Activated naive CD4-positive, alpha-beta T cell treated with anti-CD3 and anti-CD28 coated beads for 36 hours (primary cell): ENCODE measurements around the gene FLNC. TPM values are rescaled to one million over a fixed set of nuclear protein-coding genes. Genes with fewer than 3 reads are reported as not detected.

Experiments
- CTCF ChIA-PET: fragments of 350-600 bp; sonication (Branson Sonifier 250); formaldehyde crosslinking; loops from one replicate; lab custom pipeline; 2021; ENCODE audit warnings: antibody characterized with exemption; lab: Charles Lee
- DNase-seq: peaks from one replicate; pipeline ENCODE4 v3.0.0-alpha.2; 2020
- H3K27ac Mint-ChIP-seq: one replicate; pipeline ENCODE4 v1.8.0; 2021; ENCODE audit warnings: mild to moderate bottlenecking, mixed read lengths
- H3K27me3 Mint-ChIP-seq: one replicate; pipeline ENCODE4 v1.8.0; 2021; ENCODE audit warnings: low read depth, mixed read lengths
- H3K36me3 Mint-ChIP-seq: one replicate; pipeline ENCODE4 v1.8.0; 2021; ENCODE audit warnings: low read depth, mixed read lengths
- H3K4me1 Mint-ChIP-seq: one replicate; pipeline ENCODE4 v1.8.0; 2021; ENCODE audit warnings: low read depth, mixed read lengths
- H3K4me3 Mint-ChIP-seq: one replicate; pipeline ENCODE4 v1.8.0; 2021; ENCODE audit warnings: mild to moderate bottlenecking, moderate library complexity, mixed read lengths
- H3K9me3 Mint-ChIP-seq: one replicate; pipeline ENCODE4 v1.8.0; 2021; ENCODE audit warnings: mixed read lengths
- intact Hi-C: fragments of 100-400 bp; cut with micrococcal nuclease; formaldehyde crosslinking; loops from one replicate; pipeline ENCODE4 v1.15.1; 2023
- total RNA-seq, 2 experiments: library from RNA; stranded (reverse); gene quantifications; one replicate each; pipeline ENCODE4 v1.2.3, GENCODE V29; 2021

Gene FLNC
- total RNA-seq, 2 experiments from 2014 or later, result 0.02 to 0.05 TPM

DNA sequence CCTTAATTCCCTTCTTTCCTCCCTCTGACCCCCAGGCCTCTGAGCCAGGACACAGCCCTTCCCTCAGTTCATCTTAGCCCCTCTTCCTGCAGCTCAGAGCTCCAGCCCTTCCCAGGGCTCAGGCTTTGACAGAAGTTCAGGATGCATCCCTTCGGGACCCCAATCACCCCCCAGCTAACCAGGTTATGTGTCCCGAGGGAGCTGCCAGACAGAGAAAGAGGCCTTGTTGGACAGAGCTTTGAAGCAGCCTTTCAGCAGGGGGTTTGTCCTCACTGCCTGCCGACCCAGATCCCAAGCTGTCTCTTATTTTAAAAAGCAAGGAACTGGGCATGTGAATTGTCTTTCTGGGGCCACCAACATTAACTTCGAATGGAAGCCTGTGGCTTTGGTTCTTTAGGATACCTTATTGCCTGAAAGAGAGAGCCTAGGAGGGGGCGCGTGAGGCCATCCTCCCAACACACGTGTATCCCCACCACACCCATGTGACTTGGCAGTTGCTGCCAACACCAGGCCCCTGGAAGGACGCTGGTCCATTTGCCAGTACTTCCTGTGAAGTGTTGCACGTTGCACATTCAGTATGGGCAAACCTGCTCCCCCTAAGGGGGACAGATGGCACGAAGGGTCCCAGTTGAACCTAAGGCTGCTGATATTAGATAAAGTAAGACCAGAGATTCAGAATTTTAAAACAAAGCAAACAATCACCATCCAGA lies 37.6 kb upstream of the FLNC start:
- Mint-ChIP-seq H3K27ac (no peak overlapping the region), H3K9me3 (no peaks in the 10 kb centered on the region), H3K4me1 (peaks cover 3% of the 10 kb centered on the region)

DNA sequence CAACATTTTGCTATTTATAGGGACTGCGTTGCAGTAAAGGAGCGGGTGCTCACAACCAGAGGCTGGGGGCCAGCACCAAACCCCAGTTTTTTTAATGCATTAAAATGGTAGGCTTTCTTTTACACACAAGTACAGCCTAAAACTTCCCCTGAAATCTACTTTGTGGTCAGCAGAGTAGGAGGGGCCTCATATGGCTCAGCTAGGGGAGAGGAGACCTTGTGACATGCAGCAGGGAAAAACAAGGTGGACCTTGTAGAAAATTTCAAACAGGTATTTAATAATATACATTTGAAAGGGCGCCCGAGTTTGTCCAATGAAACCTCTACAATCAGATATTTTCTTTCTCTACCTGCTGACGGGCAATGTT lies 37.0 kb upstream of the FLNC start:
- Mint-ChIP-seq H3K27me3 (peaks cover 3% of the 10 kb centered on the region), H3K4me3 (no peak overlapping the region), H3K36me3 (no peaks in the 10 kb centered on the region), H3K27ac (no peak overlapping the region), H3K4me1 (peaks cover 3% of the 10 kb centered on the region), H3K9me3 (no peaks in the 10 kb centered on the region)
- intact Hi-C loops, result loop anchor here (5.0 kb wide), 2 partner anchors 299 to 419 kb away; no protein-coding TSS in a partner anchor
- DNase-seq, result no peak
- CTCF ChIA-PET, result interaction anchor here (0.9 to 1.4 kb wide), 2 partner anchors 88 to 93 kb away, joined by 3 read pairs; no protein-coding TSS in a partner anchor

More for the DNA sequence above, 37.6 kb upstream of the FLNC start:
- no peaks in the 10 kb centered on the region for H3K36me3 Mint-ChIP-seq
- intact Hi-C loops, result loop anchor here (5.0 kb wide), 2 partner anchors 300 to 420 kb away; no protein-coding TSS in a partner anchor
- no peak for DNase-seq
- peak overlapping the region; percentile 36 for H3K4me3 Mint-ChIP-seq
- CTCF ChIA-PET, result interaction anchor here (0.9 kb wide), 2 partner anchors 39 to 89 kb away, joined by 3 read pairs; no protein-coding TSS in a partner anchor
- H3K27me3 Mint-ChIP-seq, result peaks cover 3% of the 10 kb centered on the region

DNA sequence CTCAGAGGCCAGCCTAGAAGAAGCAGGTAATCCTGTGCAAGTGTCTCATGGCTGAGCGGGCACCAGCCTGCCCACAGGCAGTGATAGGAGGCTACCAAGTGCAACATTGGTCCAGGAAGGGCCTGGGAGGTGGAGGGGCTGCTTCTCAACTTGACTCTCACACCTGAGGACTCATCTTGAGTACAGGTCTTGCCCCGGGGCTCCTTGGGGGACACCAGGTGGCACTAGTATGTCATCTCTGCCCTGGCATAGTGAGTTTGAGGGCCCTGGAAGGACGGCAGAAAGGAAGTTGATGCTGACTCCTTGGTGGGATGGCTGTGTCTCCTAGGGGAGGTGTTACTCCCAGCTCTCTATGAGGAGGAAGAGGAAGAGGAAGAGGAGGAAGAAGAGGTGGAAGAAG lies 36.2 kb upstream of the FLNC start:
- intact Hi-C loops, result loop anchor here (1.0 to 5.0 kb wide), 4 partner anchors 89 to 418 kb away; no protein-coding TSS in a partner anchor
- no peaks in the 10 kb centered on the region for H3K36me3 Mint-ChIP-seq
- H3K27me3 Mint-ChIP-seq, result peaks cover 3% of the 10 kb centered on the region
- peaks cover 3% of the 10 kb centered on the region for H3K4me1 Mint-ChIP-seq
- DNase-seq, result peak; percentile 56
- H3K27ac Mint-ChIP-seq, result no peak overlapping the region
- H3K9me3 Mint-ChIP-seq, result no peaks in the 10 kb centered on the region
- no peak overlapping the region for H3K4me3 Mint-ChIP-seq
- CTCF ChIA-PET, result interaction anchor here (1.1 to 1.4 kb wide), 4 partner anchors 18 to 93 kb away, joined by 3 to 5 read pairs (median 3); no protein-coding TSS in a partner anchor

DNA sequence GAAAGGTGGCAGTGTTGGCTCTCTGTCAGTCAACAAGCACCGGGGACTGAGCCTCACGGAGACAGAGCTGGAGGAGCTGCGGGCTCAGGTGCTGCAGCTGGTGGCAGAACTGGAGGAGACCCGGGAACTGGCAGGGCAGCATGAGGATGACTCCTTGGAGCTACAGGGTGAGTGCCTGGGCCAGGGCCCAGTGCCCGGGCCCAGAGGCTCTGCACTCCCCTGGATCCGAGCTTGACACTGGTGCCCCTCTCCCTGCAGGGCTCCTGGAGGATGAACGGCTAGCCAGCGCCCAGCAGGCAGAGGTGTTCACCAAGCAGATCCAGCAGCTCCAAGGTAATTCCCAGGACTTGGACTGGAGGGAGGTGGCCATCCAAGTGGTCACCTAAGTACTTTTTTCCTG lies 35.8 kb upstream of the FLNC start:
- intact Hi-C loops, result loop anchor here (1.0 to 5.0 kb wide), 4 partner anchors 89 to 418 kb away; no protein-coding TSS in a partner anchor
- Mint-ChIP-seq H3K4me1 (peaks cover 3% of the 10 kb centered on the region), H3K27me3 (peaks cover 3% of the 10 kb centered on the region), H3K36me3 (no peaks in the 10 kb centered on the region), H3K9me3 (no peaks in the 10 kb centered on the region), H3K4me3 (no peak overlapping the region), H3K27ac (no peak overlapping the region)
- CTCF ChIA-PET, result interaction anchor here (0.9 to 1.4 kb wide), 6 partner anchors 17 to 92 kb away, joined by 3 to 5 read pairs (median 3); partner anchors contain the start of gene ATP6V1F
- DNase-seq, result no peak

DNA sequence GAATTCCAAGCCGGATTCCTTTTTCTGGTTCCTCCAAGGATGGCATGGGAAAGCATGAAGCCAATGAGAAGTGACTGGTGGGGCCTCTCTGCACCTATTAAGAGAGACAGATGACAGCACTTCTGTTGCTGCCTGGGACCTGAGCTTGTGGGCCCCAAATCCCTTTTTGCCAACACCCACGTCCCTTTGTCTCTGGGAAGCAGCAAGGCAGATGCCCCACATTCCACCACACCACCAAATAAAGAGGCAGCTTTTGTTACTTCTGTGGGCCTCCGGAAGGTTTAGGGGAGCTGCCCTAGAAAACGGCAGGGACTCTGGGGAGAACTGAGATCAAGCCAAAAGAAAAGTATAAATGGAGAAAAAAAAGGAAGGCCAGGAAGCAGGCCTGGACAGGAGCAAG lies 35.1 kb upstream of the FLNC start:
- Mint-ChIP-seq H3K9me3 (no peaks in the 10 kb centered on the region), H3K27me3 (peaks cover 3% of the 10 kb centered on the region), H3K4me1 (peaks cover 2% of the 10 kb centered on the region), H3K4me3 (no peak overlapping the region), H3K27ac (no peak overlapping the region), H3K36me3 (no peaks in the 10 kb centered on the region)
- intact Hi-C loops, result no loop called here
- no peak for DNase-seq
- CTCF ChIA-PET, result interaction anchor here (0.9 to 1.3 kb wide), 5 partner anchors 16 to 90 kb away, joined by 3 to 5 read pairs (median 3); partner anchors contain the start of gene ATP6V1F

DNA sequence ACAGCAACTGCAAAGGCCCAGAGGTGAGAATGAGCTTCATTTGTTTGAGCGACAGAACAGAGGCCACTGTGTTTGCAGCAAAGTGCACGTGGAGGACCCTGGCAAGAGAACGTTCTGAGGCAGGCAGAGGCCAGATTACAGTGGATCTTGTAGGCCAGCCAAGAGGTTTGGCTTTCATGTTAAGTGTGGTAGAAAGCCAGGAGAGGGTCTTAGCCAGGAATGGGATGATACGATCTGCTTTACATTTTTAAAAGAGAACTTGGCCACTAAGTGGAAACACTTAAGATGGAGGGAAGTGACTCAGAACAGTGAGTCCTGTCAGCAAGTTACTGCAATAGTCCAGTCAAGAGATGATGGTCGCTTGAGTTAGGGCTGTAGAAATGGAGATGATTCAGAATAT lies 33.9 kb upstream of the FLNC start:
- peaks cover under 1% of the 10 kb centered on the region for H3K36me3 Mint-ChIP-seq
- H3K27me3 Mint-ChIP-seq, result no peaks in the 10 kb centered on the region
- no peak for DNase-seq
- no peak overlapping the region for H3K4me3 Mint-ChIP-seq
- H3K27ac Mint-ChIP-seq, result no peak overlapping the region
- H3K9me3 Mint-ChIP-seq, result no peaks in the 10 kb centered on the region
- H3K4me1 Mint-ChIP-seq, result no peaks in the 10 kb centered on the region
- CTCF ChIA-PET, result interaction anchor here (1.3 kb wide), 1 partner anchor 87 kb away, joined by 4 read pairs; no protein-coding TSS in a partner anchor
- intact Hi-C loops, result no loop called here

DNA sequence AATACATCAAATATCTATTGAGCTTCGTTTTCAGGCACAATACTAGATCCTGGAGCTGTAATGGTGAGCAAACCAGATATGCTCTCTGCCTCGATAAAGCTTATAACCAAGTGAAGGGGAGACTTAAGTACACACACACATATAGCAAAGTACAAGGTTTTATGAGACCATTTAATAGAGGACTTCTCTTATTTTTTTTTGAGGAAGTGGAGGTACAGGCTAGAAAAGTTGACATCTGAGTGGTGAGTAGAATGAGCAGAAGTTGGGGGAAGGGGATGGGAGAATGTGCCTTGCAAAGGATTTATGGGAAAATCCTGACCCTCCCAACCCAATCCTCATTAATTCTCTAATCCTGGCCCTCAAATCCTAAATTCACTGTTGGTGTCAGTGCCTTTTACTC lies 30.8 kb upstream of the FLNC start:
- Mint-ChIP-seq H3K36me3 (peaks cover 1% of the 10 kb centered on the region), H3K4me1 (no peaks in the 10 kb centered on the region), H3K9me3 (no peaks in the 10 kb centered on the region), H3K27me3 (no peaks in the 10 kb centered on the region), H3K4me3 (no peak overlapping the region), H3K27ac (no peak overlapping the region)
- intact Hi-C loops, result no loop called here
- no peak for DNase-seq
- CTCF ChIA-PET, result interaction anchor here (0.6 kb wide), 1 partner anchor 542 kb away, joined by 3 read pairs; no protein-coding TSS in a partner anchor

DNA sequence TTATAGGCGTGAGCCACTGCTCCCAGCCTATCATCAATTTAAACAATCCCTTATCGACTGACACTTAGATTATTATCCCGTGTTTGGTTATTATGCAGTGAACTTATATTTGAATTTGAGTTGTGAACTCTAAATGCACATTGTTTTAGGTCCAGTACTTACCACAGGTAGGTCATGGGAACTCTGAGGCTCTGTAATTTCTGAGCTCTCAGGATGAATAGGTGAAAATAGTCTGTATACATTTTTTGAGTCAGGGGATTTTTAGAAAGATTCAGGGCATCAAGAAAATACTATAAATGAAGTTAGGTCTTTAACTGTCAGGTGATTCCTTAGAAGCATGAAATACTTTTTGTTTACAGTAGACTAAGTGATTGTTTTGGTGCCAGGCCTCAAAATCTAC lies 29.6 kb upstream of the FLNC start:
- CTCF ChIA-PET, result interaction anchor here (1.0 kb wide), 1 partner anchor 83 kb away, joined by 3 read pairs; no protein-coding TSS in a partner anchor
- intact Hi-C loops, result no loop called here
- Mint-ChIP-seq H3K36me3 (peaks cover 1% of the 10 kb centered on the region), H3K4me1 (no peaks in the 10 kb centered on the region), H3K4me3 (no peak overlapping the region), H3K27ac (no peak overlapping the region), H3K27me3 (no peaks in the 10 kb centered on the region), H3K9me3 (no peaks in the 10 kb centered on the region)
- no peak for DNase-seq

DNA sequence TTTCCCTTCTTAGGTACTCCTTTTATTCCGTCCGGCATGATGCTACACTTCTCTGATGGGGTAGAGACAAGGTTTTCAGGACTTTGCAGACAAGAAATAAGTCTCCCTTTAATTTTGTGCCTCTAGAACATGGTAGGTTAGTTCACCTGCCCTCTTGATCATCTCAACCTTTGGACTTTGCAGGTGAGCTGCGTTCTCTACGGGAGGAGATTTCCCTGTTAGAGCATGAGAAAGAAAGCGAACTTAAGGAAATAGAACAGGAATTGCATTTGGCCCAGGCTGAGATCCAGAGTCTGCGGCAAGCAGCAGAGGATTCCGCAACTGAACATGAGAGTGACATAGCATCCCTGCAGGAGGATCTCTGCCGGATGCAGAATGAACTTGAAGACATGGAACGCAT lies 29.2 kb upstream of the FLNC start:
- no peaks in the 10 kb centered on the region for H3K9me3 Mint-ChIP-seq
- DNase-seq, result no peak
- no peak overlapping the region for H3K27ac Mint-ChIP-seq
- no peaks in the 10 kb centered on the region for H3K27me3 Mint-ChIP-seq
- H3K4me3 Mint-ChIP-seq, result no peak overlapping the region
- intact Hi-C loops, result no loop called here
- peaks cover 1% of the 10 kb centered on the region for H3K36me3 Mint-ChIP-seq
- no peaks in the 10 kb centered on the region for H3K4me1 Mint-ChIP-seq
- CTCF ChIA-PET, result interaction anchor here (1.0 kb wide), 1 partner anchor 82 kb away, joined by 3 read pairs; no protein-coding TSS in a partner anchor

DNA sequence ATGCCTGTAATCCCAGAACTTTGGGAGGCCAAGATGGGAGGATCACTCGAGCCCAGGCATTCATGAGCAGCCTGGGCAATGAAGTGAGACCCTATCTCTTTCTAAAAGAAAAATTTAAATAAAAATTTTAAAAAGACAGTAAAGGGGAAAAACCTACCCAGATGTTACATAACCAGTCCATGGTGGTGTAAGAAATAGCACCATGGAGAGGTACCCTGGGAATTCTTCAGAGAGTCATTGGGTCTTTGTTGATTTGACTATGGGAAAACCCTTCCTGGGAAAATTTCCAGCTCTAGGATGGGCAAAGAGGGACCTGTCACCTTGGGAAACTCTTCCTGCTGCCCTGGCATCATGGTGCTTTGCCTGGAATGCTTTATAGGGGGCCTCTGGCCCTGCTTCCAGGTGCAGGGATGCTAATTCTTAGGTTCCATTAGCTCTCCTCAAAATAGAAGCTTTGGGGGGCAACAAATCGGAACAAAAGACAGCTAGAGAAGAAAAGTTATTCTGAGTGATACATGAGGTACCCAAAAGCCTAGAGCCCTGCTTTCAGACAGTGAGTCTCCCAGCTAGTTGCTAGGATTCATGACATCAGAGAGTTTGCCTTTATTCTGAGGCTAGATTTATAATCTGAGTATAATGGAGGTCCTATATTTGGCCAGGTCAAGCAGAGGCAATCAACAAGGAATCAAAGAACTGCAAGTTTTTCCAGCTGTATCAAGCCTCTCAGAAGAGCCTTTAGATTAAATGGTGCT lies 28.4 kb upstream of the FLNC start:
- no peaks in the 10 kb centered on the region for H3K9me3 Mint-ChIP-seq
- CTCF ChIA-PET, result no interaction called here
- DNase-seq, result no peak
- no peak overlapping the region for H3K4me3 Mint-ChIP-seq
- no peaks in the 10 kb centered on the region for H3K27me3 Mint-ChIP-seq
- intact Hi-C loops, result no loop called here
- H3K36me3 Mint-ChIP-seq, result peaks cover 1% of the 10 kb centered on the region
- no peak overlapping the region for H3K27ac Mint-ChIP-seq
- no peaks in the 10 kb centered on the region for H3K4me1 Mint-ChIP-seq

DNA sequence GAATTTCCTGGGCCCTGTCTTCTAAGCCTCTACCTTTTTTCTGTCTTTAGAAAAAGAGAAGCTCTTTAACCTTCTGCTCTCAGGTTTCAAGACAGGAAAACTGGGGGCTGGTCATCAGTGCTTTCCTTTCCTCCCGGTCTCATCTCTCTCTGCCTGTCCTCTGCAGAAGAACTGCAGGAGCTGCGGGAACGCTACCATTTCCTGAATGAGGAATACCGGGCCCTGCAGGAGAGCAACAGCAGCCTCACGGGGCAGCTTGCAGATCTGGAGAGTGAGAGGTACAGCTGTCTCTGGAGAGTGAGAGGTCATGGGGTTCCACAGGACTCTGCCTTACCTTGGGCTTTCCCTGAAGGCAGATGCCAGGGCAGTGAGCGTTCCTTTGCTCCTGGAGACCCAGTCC lies 25.7 kb upstream of the FLNC start:
- CTCF ChIA-PET, result no interaction called here
- Mint-ChIP-seq H3K4me1 (no peaks in the 10 kb centered on the region), H3K36me3 (peaks cover 1% of the 10 kb centered on the region), H3K4me3 (no peak overlapping the region), H3K27ac (no peak overlapping the region), H3K27me3 (no peaks in the 10 kb centered on the region), H3K9me3 (no peaks in the 10 kb centered on the region)
- no peak for DNase-seq
- intact Hi-C loops, result no loop called here

DNA sequence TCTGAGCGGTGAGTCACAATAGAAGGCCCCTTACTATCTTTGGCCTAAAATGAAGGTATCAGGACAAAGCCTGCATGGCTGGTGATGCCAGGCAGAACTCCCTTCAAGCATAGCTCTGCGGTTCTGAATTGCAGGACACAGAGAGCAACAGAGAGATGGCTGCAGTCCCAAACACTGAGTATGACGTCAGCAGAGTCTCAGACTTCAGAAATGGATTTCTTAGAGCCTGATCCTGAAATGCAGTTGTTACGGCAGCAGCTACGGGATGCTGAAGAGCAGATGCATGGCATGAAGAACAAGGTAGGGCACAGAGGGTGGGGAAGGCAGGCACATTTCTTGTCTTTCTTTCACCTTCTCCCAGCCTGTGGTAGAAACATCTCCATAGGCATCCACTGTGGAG lies 25.0 kb upstream of the FLNC start:
- CTCF ChIA-PET, result no interaction called here
- no peaks in the 10 kb centered on the region for H3K4me1 Mint-ChIP-seq
- H3K36me3 Mint-ChIP-seq, result peaks cover 1% of the 10 kb centered on the region
- no peaks in the 10 kb centered on the region for H3K27me3 Mint-ChIP-seq
- H3K9me3 Mint-ChIP-seq, result no peaks in the 10 kb centered on the region
- no peak overlapping the region for H3K27ac Mint-ChIP-seq
- no peak overlapping the region for H3K4me3 Mint-ChIP-seq
- DNase-seq, result no peak
- intact Hi-C loops, result no loop called here
